HepG2 (cell line): ENCODE measurements around the gene LRRC45. TPM values are rescaled to one million over a fixed set of nuclear protein-coding genes. Genes with fewer than 3 reads are reported as not detected.
A peak's percentile ranks its signal among the peaks of the same experiment; 100 is the strongest.

Source experiments
- FOXK2 ChIP-seq: fragments of 450-650 bp; IDR thresholded peaks from 2 replicates; pipeline ENCODE4 v1.6.1; 2016
- HNF4G ChIP-seq, 2 experiments: sonication (generic) in 1 of 2; formaldehyde crosslinking in 1 of 2; IDR thresholded peaks; 2 replicates each; pipeline versions ENCODE4 v1.4.0 to v1.6.1; 2011 to 2020; ENCODE audit warnings: borderline replicate concordance in 2 of 2, low read depth in 2 of 2, mild to moderate bottlenecking in 2 of 2, low read length in 1 of 2, missing genetic modification reagents in 1 of 2, moderate library complexity in 1 of 2
- KDM6A ChIP-seq: IDR thresholded peaks from 2 replicates; pipeline ENCODE4 v1.6.1; 2016; ENCODE audit warnings: low read depth
- KLF15 ChIP-seq: sonication (generic); formaldehyde crosslinking; IDR thresholded peaks from 2 replicates; pipeline ENCODE4 v1.8.1; 2023; ENCODE audit warnings: borderline replicate concordance, mild to moderate bottlenecking, inconsistent platforms, missing genetic modification reagents, mixed read lengths
- MTERF4 ChIP-seq: sonication (generic); formaldehyde crosslinking; IDR thresholded peaks from 2 replicates; pipeline ENCODE4 v1.8.0; 2023; ENCODE audit warnings: mild to moderate bottlenecking, missing genetic modification reagents
- POGZ ChIP-seq: sonication (generic); formaldehyde crosslinking; IDR thresholded peaks from 2 replicates; pipeline ENCODE4 v1.4.0; 2020; ENCODE audit warnings: mild to moderate bottlenecking, missing genetic modification reagents
- PPARG ChIP-seq: conservative IDR thresholded peaks from 2 replicates; pipeline ENCODE4 v1.6.1; 2016; ENCODE audit warnings: missing biosample characterization, missing genetic modification reagents
- SMARCC2 ChIP-seq: fragments of 450-650 bp; IDR thresholded peaks from 2 replicates; pipeline ENCODE4 v1.6.1; 2017; ENCODE audit warnings: antibody characterized with exemption, mild to moderate bottlenecking
- TBX3 ChIP-seq: fragments of 450-650 bp; IDR thresholded peaks from 2 replicates; pipeline ENCODE4 v1.6.1; 2017; ENCODE audit warnings: antibody characterized with exemption, mild to moderate bottlenecking, inconsistent platforms, borderline replicate concordance
- ZNF234 ChIP-seq: sonication (generic); formaldehyde crosslinking; conservative IDR thresholded peaks from 2 replicates; pipeline ENCODE4 v1.5.1; 2020; ENCODE audit warnings: mild to moderate bottlenecking, missing genetic modification reagents
- ZNF282 ChIP-seq: fragments of 450-650 bp; IDR thresholded peaks from 2 replicates; pipeline ENCODE4 v1.6.1; 2018; ENCODE audit not compliant: partially characterized antibody
- ZNF407 ChIP-seq: sonication (generic); formaldehyde crosslinking; IDR thresholded peaks from one replicate; pipeline ENCODE4 v1.5.1; 2020; ENCODE audit warnings: mild to moderate bottlenecking, missing genetic modification reagents; ENCODE audit errors: not compliant biosample characterization
- ZNF530 ChIP-seq: sonication (generic); formaldehyde crosslinking; IDR thresholded peaks from 2 replicates; pipeline ENCODE4 v1.5.0; 2020; ENCODE audit warnings: low read depth, mild to moderate bottlenecking, missing genetic modification reagents
- ZNF850 ChIP-seq: sonication (generic); formaldehyde crosslinking; conservative IDR thresholded peaks from 2 replicates; pipeline ENCODE4 v1.9.0; 2021; ENCODE audit warnings: mild to moderate bottlenecking, missing genetic modification reagents
- ZSCAN5A ChIP-seq: sonication (generic); formaldehyde crosslinking; IDR thresholded peaks from 2 replicates; pipeline ENCODE4 v1.8.0; 2022; ENCODE audit warnings: mild to moderate bottlenecking, missing genetic modification reagents, borderline replicate concordance
- polyA plus RNA-seq, 8 experiments: library from polyadenylated mRNA; depleted of rRNA in 3 of 8; stranded (reverse) in 7 of 8; unstranded in 1 of 8; fragments of >200 nt; fragmentation: Illumina TruSeq in 4 of 8; extraction: Trizol in 4 of 8; gene quantifications; 2 replicates each; pipeline versions ENCODE4 v1.2.1 to v1.2.3, GENCODE V29; 2011 to 2016; ENCODE audit warnings: low read depth in 4 of 8, missing spikeins in 1 of 8, mixed read lengths in 1 of 8; ENCODE audit not compliant: insufficient read depth in 1 of 8
- total RNA-seq, 5 experiments: library from RNA; depleted of rRNA; stranded (reverse); fragments of >200 nt; fragmentation: Illumina TruSeq; extraction: Trizol; gene quantifications; 2 replicates each; pipeline ENCODE4 v1.2.3, GENCODE V29; 2016; ENCODE audit warnings: low read depth in 1 of 5
- TF ChIP-seq, protein P1 (sequence below): sonication (generic); formaldehyde crosslinking; IDR thresholded peaks from 2 replicates; pipeline ENCODE4 v1.5.0; 2020; ENCODE audit warnings: missing genetic modification reagents, mild to moderate bottlenecking, borderline replicate concordance

The LRRC45 gene
- total and polyA plus RNA-seq, 2 of the 13 experiments (the other 11 are each of a cell fraction or from before 2014, with no cell fraction given) = 11.6 to 48.1 TPM

GRCh38 chr17:82037092-82037888, 14.2 kb downstream of the LRRC45 start, which contains the start of gene DCXR (continued):
- TF ChIP-seq, protein P1, sequence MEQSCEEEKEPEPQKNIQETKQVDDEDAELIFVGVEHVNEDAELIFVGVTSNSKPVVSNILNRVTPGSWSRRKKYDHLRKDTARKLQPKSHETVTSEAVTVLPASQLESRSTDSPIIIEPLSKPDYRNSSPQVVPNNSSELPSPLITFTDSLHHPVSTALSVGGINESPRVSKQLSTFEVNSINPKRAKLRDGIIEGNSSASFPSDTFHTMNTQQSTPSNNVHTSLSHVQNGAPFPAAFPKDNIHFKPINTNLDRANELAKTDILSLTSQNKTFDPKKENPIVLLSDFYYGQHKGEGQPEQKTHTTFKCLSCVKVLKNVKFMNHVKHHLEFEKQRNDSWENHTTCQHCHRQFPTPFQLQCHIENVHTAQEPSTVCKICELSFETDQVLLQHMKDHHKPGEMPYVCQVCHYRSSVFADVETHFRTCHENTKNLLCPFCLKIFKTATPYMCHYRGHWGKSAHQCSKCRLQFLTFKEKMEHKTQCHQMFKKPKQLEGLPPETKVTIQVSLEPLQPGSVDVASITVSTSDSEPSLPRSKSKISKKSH (CRISPR knock-in tag) = no peak
- no peak for TF ChIP-seq SMARCC2
- 0 out of 2 replicates have a peak, but pooled peaks have one; percentile 47 for TF ChIP-seq ZNF850
- TF ChIP-seq POGZ (CRISPR knock-in tag) = peak; percentile 81
- TF ChIP-seq KDM6A = no peak
- no peak for TF ChIP-seq FOXK2
- TF ChIP-seq HNF4G (IDR thresholded peaks at IDR 0.05; ENCODE audit: borderline replicate concordance, low read depth, low read length) = no peak
- peak; percentile 75 for TF ChIP-seq HNF4G (CRISPR knock-in tag; IDR thresholded peaks at IDR 0.05; ENCODE audit: borderline replicate concordance, low read depth)
- peak; percentile 87 for TF ChIP-seq ZNF407 (CRISPR knock-in tag)
- TF ChIP-seq MTERF4 = peak; percentile 98
- peak; percentile 90; the same call in 1 of the 2 replicates for TF ChIP-seq KLF15 (CRISPR knock-in tag)
- TF ChIP-seq ZNF530 (CRISPR knock-in tag) = no peak
- TF ChIP-seq ZNF282 = no peak
- no peak for TF ChIP-seq ZNF234 (CRISPR knock-in tag)
- TF ChIP-seq TBX3 = peak; percentile 22; the same call in 1 of the 2 replicates
- peak; percentile 52; the same call in 1 of the 2 replicates for TF ChIP-seq PPARG
- no peak for TF ChIP-seq ZSCAN5A (CRISPR knock-in tag)
